ENCODE data around the gene MAP2K5.

The MAP2K5 gene

DNA sequence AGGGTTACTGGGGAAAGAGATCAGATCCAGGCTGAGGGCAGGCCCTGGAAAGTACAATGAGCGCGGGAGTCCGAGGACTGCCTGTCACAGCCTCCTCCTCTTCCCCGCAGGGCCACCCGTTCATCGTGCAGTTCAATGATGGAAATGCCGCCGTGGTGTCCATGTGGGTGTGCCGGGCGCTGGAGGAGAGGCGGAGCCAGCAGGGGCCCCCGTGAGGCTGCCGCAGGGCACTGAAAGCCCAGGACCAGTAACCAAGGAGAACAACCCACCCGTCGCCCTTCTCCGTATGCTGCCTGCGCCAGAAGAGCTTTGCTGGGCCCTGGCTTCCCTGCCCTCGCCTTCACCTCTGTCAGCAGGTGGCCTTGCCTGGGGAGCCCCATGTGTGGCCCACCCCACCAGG is 264.0 kb downstream of the MAP2K5 start:
- no peak for DNase-seq (ENCODE audit: low spot score)

DNA sequence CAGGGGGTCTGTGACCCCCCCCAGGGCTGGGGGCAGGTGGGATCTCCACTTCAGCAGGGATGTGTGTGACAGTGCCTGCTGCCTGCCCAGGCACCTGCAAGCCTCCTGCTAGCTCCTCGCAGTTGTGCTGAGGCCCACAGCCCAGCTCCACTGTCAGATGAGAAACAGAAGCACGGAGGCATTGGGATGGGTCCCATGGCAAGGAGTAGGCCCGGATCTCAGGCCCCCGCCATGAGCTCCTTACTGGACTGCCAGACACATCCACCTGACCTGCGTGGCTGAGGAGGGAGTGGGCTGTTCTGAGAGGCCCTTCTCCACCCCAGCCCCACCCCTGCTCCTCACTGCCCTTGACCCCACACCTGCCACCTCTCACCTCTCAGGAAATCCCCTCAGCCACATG is 264.6 kb downstream of the MAP2K5 start:
- no peak for DNase-seq (ENCODE audit: low spot score)

DNA sequence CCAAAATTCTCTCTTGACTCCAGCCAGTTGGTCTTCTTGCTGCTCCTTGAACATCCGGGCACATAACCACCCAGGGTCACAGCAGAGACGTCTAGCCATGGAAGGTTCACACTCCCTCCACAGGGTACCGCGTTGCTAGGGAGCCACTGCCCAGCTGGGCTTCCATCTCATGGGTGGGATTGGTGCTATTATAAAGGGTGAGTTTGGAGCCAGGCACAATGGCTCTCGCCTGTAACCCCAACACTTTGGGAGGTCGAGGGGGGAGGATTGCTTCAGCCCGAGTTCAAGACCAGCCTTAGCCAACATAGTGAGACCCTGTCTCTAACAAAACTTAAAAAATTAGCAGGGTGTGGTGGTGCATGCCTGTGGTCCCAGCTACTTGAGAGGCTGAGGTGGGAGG is 265.3 kb downstream of the MAP2K5 start:
- DNase-seq (ENCODE audit: low spot score): no peak

DNA sequence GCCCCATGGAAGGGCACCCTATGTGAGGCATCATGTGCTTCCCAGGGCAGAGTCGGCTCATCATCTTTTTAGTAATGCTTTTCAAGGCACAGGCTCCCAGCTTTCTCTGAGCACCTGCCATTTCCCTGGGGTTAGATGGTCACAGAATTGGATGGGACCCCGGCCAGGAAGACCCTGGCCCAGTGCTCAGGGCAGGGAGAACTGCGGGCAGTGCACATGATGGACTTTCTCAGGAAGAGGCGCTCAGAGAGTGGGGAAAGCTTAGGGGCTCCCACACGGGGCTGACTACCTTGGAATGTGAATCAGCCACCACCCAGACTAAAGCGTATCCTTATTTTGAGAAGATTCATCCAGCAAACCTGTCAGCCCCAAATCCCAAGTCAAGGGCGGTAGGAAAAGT is 266.3 kb downstream of the MAP2K5 start:
- no peak for DNase-seq (ENCODE audit: low spot score)

DNA sequence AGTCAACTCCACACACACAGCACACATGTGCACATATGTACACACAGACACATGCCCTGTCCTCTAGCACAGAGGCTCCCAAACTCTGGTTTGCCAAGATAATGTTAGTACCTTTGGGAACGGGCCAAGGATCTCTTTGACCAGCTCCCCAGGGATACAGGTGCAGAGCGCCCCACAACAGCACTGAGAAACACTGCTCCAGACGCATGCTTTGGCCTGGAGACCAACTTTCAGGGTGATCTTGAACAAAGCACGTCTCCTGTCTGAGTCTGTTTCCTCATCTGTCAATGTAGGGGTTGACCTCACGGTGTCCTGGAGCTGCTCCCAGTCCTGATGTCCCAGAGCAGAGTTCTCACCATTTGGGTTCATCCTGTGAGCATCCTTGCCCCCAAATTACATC is 266.9 kb downstream of the MAP2K5 start:
- no peak for DNase-seq (ENCODE audit: low spot score)

DNA sequence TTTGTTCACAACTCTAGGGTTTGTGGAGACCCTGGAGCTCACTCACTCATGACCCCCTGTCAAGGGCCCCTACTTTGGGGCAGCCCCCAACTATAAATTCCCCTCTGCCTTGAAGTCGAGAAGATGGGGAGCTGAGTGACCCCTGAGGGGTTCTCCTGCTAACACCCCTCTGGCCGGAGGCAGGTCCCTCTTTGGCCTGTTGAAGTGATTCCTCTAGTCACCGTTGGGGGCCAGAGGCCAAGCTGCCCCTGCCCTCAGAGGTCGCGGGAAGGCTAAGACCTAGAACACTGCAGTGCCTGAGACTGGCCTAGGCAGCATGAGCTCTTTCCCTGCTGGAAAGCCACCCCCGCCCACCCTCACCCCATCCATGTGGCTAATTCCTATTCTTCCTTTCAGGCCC is 267.4 kb downstream of the MAP2K5 start:
- DNase-seq (ENCODE audit: low spot score): no peak

DNA sequence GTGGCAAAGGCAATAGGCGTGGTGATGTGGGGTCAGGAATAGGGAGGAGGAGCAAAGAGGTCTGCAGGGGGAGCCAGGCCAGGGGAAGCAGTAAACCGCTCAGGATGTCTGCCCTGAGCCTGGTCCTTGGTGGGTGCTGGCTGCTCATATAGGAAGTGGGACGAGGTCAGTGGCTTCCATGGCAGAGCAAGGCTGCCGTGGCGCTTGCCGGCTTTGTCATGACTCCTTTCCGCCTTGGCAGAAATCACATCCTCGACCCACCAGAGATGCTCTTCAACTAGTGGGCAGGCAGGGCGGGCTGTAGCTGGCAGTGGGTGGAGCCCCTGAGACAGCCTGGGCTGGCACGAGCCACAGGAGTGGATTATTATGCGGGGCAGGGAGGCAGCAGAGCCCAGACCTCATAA is 269.7 kb downstream of the MAP2K5 start:
- no peak for DNase-seq (ENCODE audit: low spot score)

DNA sequence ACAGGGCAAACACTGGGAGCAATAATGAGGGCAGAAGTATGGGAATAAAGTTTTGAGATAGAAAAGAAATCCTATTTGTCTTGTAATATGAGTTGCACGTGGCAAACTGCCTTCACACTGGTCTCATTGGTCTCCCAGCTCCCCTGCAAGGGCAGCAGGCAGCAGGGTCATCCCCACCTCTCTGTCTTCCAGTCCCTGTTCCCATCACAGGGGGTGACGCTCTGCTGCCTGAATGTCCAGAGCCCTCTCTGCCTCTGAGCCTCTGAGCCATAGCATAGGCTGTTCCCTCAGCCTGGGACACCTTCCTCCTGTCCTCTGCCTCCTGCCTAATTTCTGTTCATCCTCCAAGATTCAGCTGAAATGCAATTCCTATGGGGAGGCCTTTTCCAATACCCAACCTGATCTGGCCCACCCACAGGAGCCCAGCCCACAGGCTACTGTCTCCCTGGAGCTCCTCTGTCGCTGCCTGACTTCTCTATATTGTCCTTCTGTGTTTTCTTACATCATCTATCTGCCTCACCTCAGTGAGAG is 270.7 kb downstream of the MAP2K5 start:
- no peak for DNase-seq (ENCODE audit: low spot score)

DNA sequence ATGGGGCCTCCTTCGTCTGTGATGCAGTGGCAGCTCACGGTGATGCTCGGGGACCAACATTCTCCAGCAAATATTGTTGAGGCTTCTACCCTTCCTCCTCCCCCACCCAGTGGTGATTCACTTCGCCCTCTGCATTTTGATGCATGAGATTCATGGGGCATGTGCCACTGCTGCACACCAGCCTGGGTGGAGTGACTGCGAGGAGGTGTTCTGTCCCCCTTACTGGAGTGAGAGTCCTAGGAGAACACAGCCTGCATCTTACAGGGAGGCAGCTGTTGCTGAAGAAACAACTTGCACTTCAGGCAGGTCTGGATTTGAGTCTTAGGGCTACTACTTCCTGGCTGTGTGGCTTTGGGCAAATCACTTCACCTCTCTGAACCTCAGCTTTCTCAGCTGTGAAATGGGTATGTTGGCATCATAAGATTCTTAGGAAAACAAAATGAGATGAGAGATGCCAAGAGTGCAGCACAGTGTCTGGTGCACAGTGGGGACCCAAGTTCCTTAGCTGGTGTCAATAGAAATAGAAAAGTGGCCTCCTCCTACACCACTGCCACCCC is 272.6 kb downstream of the MAP2K5 start:
- no peak for DNase-seq (ENCODE audit: low spot score)

DNA sequence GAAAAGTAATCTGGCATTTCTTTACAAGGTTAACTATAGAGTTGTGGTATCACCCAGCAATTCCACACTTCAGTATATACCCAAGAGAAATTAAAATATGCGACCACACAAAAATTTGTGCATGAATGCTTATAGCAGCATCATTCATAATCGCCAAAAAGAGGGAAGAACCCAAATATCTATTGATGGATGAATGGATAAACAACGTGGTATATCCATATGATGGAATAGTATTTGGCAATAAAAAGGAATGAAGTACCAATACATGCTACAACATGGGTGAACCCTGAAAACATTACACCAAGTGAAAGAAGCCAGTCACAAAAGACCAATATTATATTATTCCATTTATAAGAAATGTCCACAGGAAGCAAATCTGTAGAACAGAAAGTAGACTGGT is 274.2 kb downstream of the MAP2K5 start:
- DNase-seq (ENCODE audit: low spot score): no peak

DNA sequence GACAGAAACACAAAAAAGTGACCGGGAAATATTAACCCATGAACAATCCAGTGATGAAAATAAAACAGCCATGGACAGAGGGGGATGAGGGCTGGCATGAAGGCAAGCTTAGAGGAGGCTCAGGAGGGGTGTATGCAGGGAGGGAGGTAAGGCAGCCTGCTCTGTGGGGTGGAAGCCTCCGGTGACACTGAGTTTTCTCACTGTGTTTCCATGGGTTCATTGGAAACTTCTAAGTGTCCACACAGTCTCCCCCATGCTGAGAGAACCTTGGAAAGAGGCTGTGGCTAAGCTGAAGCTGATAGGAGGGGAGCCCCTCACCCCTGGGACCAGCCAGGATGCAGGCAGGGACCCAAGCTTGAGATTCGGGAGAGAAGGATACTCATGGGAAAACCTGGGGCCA is 276.0 kb downstream of the MAP2K5 start:
- DNase-seq (ENCODE audit: low spot score): no peak

DNA sequence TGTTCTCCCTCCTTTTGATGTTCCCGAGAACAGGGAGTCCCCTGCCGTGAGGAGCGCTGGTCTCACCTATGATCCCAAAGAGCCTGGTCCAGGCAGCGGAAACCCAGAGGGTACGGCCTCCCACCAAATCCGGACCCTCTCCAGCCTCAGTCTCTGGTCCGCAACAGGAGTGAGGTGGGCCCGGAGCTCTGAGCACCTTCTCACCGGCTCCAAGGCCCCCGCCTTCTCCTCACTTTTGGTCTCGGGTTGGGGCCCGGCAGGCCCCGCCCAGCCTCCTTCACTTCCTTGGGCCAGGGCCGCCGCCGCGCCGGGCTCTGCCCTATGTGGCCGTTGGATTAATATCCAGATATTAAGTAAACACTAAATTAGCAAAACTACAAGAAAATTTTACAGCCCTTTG is 277.1 kb downstream of the MAP2K5 start:
- DNase-seq (ENCODE audit: low spot score): no peak

DNA sequence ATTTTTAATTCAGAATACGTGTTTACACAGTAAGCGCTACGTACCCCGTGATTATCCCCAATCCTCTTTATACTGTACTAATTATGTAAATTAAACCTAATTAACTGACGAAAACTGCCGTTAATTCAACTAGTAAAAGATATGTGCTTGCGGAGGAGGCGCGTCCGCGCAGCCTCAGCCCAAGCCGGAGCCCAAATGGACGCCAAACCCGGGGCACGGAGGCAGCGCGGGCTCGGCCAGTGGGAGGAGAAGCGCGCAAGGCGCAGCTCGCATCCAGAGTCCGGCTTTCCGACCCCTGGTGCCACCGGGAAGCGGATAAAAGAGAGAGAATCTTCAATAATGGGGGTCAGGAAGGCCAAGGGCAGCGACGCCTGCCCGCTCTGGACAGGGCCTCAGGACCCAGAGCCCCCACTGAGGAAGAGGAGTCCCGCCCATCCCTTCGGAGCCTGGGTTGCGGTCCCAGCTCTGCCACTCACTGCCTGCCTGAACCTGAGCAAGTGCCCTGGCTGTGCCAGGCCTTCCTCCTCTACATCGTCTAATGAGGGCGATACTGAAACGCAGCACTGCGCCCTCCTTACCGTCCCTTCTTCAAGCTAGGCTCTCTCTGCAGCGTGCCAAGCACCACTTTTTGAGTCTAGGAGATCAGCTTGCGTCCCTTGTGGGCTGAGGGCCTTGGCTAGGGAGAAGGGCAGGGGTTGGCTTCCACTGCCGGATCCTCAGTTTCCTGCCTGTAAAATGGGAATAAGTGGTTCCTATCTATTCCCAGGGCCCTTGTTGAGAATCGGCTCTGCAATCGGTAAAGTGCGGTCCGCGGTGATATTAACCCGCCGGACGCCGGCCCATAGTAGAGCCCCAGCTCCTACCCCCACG is 277.9 kb downstream of the MAP2K5 start:
- DNase-seq (ENCODE audit: low spot score): no peak

DNA sequence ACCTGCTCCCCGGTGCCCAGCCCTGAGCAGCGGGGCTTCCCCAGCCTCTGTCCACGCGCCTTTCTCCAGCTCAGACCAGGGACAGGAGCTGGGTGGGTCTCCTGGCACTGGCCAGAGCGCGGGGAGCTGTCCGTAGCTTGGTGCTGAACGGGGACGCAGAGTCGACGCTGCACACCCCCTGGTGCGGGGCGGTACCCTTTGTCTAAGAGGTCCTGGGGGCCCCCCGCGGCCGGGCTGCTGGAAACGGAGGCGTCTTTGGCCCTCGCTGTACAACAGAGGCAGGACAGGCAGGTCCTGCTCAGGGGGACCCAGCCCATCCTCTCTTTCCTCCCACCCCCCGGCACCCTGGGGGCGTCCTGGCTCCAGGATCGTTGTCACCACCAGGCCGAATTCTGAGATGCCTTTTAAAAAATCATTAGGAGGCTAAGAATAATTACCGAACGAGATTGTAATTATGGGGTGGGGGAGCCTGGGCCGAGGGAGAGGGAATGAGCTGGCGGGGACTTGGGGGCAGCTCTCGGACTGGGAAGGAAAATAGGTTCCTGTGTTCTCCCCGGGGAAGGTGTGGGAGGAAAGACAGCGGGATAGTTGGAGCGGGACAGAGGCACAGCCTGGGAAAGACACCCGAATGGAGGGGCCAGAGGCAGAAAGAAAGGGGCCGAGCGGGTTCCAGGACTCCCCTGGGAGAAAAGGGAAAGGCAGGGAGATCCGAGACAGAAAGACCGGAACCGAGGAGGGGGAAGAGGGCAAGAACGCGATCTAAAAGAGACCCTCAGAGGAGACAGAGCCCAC is 278.7 kb downstream of the MAP2K5 start:
- no peak for DNase-seq (ENCODE audit: low spot score)

DNA sequence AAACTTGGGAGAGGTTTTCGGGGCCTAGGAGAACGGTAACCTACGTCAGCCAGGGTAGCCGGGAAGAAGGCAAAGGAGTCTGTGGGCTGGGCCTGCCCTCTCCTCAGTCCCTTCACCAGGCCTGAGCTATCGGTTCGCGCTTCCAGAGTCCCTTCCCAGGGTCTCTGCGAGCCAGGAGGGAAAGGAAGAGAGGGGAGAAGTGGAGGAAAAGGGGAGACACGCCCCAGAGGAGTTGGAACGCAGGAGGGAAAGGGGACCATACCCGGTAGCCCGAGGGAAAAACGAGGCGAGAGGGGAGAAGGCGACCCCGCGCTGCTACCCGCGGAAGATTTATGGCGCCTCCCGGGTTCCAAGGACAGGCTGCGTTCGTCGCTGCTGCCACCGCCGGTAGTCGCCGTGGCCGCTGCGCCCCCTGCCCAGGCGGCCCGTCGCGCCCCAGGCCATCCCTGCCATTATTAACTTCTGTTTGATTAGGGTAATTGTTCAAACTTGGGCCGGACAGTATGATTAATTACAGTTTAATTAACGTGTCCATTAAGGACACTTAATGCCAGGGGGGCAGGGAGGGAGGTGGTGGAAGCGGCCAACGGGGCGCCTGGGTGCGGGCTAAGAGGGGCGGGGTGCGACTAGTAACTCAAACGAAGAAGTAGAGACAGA is 279.4 kb downstream of the MAP2K5 start:
- DNase-seq (ENCODE audit: low spot score): no peak

DNA sequence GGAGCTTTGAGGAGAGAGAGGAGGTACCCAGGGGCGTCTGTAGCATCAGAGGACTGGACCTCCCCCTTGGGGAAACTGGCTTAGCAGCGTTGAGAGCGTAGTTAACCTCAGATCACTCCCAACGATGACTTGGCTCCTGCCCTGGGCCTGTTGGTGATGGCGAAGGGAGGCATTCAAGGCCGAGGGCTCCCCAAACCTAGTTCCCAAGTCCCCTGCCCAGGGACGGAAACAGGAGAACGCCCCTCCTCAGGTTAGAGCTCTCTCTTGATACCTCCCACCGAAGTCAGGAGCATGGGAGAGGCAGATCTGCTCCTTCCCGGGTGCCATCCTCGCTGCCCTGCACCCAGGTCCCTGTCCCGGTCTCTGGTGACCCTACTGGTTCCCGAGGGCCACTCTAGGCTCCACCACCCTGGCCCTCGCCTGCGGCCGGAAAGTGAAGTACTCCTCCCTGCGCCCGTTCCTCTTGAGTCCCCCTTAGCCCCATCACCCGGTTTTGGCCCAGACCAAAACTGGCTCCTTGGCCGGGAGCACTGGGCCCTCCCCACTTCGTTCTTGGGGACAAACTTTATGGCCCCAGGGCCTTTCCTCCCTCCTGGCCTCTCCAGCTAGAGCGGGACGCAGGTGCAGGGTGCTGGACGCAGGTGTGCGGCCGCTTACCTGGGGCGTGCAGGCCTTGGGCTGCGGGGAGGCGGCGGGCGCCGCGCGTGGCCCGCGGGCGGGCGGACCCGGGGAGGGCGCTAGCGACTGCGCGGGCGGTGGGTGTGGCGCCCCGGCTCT is 280.2 kb downstream of the MAP2K5 start:
- no peak for DNase-seq (ENCODE audit: low spot score)

DNA sequence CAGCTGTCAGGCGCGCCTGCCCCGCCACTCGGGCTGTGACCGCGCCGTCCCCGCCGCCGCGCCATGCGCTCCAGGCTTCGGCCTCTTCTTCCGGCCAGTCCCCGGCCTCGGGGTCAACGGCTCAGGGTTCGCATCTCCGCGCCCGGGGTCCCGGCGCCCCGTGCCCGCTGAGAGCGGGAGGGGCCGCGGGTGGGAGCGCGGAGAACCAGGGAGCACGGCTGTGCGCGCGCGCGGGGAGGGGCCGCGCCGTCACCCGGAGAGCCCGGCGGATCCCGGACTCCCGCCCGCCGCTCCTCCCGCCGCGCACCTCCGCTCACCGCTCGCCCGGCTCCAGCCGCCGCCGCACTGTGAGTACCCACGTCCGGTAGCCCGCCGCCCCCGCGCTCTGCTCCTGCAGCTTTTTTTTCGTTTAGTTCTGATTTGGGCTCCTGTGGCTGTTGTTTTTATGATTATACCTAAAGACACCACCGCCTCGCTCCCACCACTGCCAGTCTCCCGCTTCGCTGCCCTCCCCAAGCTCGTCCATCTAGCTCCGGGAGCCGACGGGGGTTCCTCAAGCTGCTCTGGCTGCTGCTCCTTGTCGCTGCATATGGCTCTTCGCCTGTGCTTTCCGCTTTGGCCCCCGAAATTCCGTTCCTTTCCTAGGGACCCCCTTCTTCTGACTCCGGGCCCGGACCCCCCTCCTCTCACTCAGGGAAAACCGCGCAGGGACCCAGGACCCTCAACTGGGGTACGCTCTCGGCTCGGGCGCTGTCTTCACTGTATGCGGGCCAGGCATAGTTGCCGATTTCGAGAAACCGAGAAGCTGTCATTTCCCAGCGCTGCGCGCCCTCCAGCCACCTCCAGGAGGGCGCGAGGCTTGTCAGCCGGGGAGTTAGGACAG is 281.1 kb downstream of the MAP2K5 start:
- DNase-seq (ENCODE audit: low spot score): no peak

DNA sequence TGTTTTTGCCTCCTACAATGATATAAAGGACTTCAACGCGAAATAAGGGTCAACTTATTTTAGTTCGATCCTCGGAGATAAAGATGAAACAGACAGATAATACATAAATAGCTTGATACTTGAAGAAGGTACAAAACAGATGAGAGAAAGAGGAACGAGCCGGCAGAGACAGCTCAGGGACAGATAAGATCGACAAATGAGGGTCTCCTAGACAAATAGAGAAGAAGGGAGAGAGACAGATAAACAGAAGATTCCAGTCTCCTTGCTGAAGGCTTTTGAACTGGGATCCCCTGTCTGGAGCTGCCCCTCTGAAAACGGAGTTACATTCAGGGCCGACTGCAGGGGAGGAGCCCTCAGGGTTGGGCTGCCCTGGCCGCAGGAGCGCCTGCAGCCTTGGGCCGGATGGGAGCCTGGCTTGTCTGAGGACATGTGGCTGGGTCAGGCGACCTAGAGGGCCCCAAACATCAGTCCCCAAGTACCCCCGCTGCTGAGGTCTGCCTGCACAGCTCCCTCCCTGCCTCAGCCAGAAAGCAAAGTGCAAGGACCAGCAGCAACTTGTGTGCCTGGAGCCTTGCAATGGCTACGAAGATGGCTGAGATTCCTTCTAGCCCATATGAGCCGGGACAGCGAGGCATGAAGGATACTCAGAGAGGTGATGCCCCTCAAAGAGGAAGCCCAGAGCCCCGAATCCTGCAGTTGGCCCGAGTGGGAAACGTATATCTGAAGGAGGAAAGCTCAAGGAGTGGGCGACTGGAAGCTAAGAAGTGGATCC is 281.9 kb downstream of the MAP2K5 start:
- no peak for DNase-seq (ENCODE audit: low spot score)

DNA sequence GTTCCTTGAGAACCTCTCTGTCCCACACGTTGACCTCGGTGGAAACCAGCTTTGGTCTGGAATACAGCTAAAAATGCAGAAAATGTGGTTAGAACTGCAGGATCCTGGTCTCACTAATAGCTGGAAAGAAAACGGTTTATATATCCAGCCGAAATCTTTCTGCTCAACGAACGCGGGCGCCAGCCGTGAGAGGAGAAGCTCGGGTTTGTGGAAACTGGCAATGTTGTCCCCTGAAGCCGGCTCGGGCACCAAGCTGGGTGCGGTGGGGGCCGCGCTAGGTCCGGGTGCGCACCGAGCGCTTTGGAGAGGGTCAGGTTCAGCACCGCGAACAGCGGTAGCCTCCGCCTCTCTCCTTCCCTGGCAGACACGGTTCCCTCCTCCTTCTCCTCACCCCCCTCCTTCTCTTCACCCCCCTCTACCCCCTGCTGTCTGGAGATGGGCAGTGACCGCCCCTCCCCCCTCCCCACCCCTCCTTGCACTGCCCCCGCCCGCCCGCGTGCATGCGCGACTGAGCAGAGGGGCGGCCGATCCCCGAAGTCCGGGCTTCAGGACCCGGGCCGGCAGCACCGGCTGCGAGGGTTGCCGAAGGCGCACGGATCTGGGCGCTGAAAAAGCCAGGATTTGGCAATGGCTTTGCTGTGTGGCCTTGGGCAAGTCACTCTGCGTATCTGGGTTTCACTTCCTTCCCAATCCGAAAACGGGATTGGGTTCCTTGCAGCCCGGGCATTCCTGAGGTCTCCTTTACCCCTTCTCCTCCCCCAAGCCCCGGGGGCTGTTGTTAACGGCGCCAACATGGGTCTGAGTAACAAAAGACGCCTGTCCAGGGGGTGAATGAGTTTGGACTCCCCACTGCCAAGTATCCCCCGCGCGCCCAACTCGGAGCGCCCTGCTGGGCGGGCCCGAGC is 282.7 kb downstream of the MAP2K5 start, which contains the start of gene SKOR1:
Gene SKOR1 (plus strand): TSS at position 534 of the 905 bp plus-strand sequence. CDS start 94 bp downstream, at position 628.
- no peak for DNase-seq (ENCODE audit: low spot score)
